H1 (cell line): ENCODE results near the gene KANSL1. TPM values are rescaled to one million over a fixed set of nuclear protein-coding genes. Genes with fewer than 3 reads are reported as not detected.

Experiments used
- CHD7 ChIP-seq: fragments of 300-600 bp; sonication (generic); IDR thresholded peaks from 2 replicates; pipeline ENCODE4 v1.7.1; 2012; ENCODE audit warnings: low read length, moderate library complexity, mild to moderate bottlenecking, inconsistent platforms; ENCODE audit not compliant: insufficient replicate concordance
- POLR2A ChIP-seq, 2 experiments: IDR thresholded peaks; 1 replicate in 1 of 2; 2 replicates in 1 of 2; pipeline ENCODE4 v1.6.1; 2011; ENCODE audit warnings: low read depth in 2 of 2, low read length in 2 of 2, mild to moderate bottlenecking in 2 of 2; ENCODE audit errors: control extremely low read depth in 1 of 2
- polyA plus RNA-seq, 7 experiments: library from polyadenylated mRNA; depleted of rRNA in 3 of 7; stranded (reverse) in 5 of 7; unstranded in 2 of 7; fragments of >200 nt in 5 of 7; fragments of 200-250 nt in 2 of 7; gene quantifications; 1 replicate in 5 of 7; 2 replicates in 1 of 7; 4 replicates in 1 of 7; pipeline versions ENCODE4 v1.2.1 to v1.2.3, GENCODE V29; 2011 to 2013; ENCODE audit warnings: missing spikeins in 2 of 7, mixed read lengths in 2 of 7
- total RNA-seq: library from RNA; stranded (reverse); fragmentation: NEBNext Ultra II Directional; extraction: Animal tissue kit (Norgen Biotek cat#: 25700); gene quantifications from 2 replicates; pipeline ENCODE4 v1.2.1, GENCODE V29; 2021

Gene KANSL1
- total and polyA plus RNA-seq, 2 of the 8 experiments (the other 6 are each of a cell fraction or from before 2014, with no cell fraction given): 34.0 to 128 TPM

DNA sequence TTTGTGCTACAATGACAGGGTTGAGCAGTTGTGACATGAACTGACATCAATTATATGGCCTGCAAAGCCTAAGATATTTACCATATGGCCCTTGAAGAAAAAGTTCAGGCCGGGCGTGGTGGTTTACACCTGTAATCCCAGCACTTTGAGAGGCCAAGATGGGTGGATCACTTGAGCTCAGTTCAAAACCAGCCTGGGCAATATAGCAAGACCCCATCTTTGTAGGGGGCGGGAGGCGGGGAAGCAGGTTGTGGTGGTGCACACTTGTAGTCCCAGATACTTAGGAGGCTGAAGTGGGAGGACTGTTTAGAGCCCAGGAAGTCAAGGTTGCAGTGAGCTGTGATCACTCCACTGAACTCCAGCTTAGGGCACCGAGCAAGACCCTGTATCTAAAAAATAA is 145.8 kb downstream of the KANSL1 start (continued):
- TF ChIP-seq CHD7 (no peak), POLR2A (IDR thresholded peaks at IDR 0.05; ENCODE audit: control extremely low read depth in 1 of 2, low read depth in 2 of 2, low read length in 2 of 2) (peak in 1 of 2 experiments; percentile 15; a peak in 1 of 3 replicates)
